ENCODE results near the gene TANGO2.

The TANGO2 gene

DNA sequence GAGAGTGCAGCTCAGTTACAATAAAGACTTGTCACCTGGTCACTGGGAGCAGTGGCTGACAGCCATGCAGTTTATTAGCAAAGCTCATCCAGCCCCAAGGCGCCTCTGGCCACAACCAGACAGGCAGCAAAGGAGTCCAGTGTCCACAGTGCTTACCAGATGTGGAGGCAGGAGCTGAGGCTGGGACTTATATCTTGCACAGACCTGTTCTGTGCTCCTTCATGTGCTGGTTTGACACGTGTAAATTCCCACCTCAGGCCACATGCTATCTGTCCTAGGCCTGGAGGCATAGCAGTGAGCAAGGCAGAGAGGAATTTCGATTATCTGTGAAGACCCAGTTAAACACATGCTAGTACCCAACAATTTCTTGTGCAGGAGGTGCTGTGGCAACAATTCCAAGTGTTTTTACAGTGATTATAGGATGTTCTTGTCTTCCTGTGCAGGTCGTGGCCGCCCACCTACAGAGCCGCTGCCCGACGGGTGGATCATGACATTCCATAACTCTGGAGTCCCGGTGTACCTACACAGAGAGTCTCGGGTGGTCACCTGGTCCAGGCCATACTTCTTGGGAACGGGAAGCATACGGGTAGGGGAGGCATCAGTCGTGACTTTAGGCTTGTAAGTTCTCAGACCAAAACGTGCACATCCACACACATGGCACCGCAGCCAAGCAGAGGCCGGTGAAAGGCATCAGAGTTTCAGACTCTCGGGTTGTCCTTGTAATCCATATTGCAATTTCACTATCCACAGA, 68.5 kb downstream of the TANGO2 start:
- DNase-seq, result no peak

- DNase-seq, result no peak
Measured at GRCh38 chr22:20089977-20090729, 69.2 kb downstream of the TANGO2 start.

GRCh38 chr22:20090730-20091240, 69.9 kb downstream of the TANGO2 start:
- DNase-seq, result no peak

DNA sequence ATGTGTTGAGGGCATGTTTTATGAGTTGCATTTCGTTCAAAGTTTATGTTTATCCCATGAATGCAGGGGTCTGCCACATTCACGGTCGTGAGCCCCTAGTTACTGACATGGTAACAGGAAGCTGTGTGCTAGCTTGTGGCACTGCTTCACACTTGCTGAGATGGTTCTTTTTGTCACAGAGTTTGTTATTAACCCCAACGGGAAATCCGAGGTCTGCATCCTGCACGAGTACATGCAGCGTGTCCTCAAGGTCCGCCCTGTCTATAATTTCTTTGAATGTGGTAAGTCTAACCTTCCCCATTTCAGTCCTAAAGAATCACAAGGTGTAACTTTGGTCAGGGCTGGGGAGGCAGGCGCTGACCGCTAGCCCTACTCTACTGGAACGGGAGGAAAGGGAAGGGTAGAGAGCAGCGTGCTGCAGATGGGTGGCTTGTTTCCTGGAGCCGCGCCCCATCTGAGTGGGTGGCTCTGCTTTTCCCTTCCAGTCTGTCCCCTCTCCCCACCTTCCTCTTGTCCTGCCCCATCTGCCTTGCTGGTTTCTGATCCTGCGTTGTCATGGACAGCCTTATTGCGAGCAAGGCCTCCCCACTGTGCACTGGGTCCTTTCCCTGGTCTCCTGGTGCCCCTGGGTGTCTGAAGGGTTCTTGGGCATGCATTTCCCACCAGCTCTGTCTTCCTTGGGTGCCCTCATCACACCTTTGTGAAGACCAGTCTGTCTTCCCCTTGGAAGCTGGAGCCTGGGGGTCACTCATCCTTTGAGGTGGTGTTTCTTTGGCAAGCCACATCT, 71.0 kb downstream of the TANGO2 start:
- no peak for DNase-seq

DNA sequence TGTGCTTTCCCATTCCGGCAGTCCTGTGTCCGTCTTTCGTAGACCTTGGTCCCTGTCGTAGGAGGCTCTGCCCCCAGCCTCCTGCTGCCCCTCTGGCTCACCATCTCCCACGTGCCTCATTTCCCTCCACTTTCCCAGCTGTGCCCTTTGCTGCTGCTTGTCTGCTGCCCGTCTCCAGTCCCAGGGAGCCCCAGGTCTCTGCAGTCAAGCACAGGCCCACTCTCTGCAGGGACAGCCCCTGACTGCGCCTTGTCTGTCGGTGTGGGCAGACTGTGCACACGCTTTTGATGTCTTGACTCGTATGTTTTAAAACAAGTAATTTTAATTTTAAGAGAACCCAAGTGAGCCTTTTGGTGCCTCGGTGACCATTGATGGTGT, 71.6 kb downstream of the TANGO2 start:
- no peak for DNase-seq

- no peak for DNase-seq
Measured at GRCh38 chr22:20093418-20094196, 72.7 kb downstream of the TANGO2 start.

DNA sequence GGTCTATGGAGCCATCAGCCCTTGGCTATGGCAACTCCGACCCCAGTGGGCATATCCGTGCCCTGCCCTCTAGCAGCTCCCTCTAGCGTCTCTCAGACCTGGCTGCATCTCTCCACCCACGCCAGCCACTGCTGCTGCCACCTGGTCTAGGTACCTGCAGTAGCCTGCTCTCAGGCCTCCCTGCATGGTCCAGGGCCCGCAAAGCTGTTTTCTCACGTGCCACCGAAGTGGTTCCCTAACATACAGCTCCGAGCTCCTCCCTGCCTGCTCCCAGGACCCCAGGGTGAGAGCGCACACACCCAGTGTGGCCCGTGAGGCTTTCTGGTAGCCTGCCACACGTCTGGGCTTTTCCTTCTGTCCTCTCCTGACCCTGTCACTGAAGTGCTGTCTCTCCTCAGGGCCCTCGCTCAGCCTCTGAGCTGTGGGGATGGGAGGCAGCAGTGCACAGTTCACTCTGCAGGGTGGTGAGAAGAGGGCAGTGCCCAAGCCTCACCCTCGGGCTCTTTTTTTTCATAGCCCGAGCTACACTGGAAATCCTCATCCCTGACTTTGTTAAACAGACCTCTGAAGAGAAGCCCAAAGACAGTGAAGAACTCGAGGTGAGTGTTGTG, 73.4 kb downstream of the TANGO2 start:
- DNase-seq, result no peak

DNA sequence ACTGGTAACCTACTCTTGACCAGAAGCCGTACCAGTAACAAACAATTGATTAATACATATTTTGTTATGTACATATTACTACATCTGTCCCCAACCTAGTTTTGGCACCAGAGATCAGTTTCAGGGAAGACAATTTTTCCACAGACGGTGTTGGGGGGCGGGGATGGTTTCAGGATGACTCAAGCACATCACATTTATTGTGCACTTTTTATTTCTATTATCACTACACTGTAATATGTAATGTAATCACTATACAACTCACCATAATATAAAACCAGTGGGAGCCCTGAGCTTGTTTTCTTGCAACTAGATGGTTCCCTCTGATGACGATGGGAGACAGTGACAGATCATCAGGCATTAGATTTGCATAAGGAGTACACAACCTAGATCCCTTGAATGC, 74.6 kb downstream of the TANGO2 start:
- DNase-seq, result no peak

GRCh38 chr22:20096574-20097420, 75.9 kb downstream of the TANGO2 start:
- DNase-seq, result no peak

GRCh38 chr22:20099099-20099711, 78.3 kb downstream of the TANGO2 start:
- DNase-seq, result no peak

DNA sequence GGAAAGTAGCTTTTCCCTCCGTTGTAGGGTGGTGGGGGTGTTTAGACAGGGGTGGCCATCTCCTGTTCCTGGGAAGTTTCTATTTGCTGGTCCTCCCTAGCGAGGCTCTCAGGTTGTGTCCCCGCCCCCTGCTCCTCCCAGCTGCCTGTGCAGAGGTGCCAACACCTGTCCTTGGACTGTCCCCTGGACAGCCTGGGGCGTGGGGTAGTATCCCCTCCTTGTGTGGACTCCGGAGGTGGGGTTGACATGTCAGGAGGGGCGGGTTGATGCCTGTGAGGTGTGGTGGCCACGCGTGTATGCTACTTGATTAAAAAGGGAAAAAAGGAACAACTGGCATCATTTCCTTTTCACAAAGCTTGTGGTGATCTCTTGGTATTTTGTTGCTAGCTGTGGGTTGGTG, 80.7 kb downstream of the TANGO2 start:
- DNase-seq, result no peak

DNA sequence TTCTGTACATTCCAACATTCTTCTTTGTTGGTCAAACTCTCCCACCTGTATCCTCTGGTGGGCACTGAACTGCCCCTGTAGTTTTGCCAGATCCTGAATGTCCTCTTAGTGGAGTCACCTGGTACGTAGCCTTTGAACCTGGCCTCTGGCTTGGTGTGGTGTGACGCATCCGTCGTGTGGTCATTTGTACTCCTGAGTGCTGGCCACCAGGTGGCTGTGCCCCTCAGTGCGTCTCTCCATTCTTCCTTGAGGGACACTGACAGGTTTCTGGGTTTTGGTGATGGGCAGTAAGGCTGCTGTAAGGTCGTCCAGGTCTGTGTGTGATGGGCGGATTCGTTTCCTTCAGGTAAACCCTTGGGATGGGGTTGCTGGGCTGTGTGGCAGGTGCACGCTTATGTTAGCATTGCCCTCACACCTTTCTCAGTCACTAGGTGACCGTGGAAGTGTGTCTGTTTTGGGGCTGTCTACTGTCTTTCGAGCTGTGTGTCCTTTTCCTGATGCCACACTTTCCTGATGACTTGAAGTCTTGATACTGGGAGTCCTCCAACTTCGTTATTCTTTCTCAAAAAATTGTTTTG, 81.4 kb downstream of the TANGO2 start:
- no peak for DNase-seq

- no peak for DNase-seq
Measured at GRCh38 chr22:20105456-20106204, 84.7 kb downstream of the TANGO2 start.

- no peak for DNase-seq
Measured at GRCh38 chr22:20106205-20106848, 85.4 kb downstream of the TANGO2 start.

DNA sequence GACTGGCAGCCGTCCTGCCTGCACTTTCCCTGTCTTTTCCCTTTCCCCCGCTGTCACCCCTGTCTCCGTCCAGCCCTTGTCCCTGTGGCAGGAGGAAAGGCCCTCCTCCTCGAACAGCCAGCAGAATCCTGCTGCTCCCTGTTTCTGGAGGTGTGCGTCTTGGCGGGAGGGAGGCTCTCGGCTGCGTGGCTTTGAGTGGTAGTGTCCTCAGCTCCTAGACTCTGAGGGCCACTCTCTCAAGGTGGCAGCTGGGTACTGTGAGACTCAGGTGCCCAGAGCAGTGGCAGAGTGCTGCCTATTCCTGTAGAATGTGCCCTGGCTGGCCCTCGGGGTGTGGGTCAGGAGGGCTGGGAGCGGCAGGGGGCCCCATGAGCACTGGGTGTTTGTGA, 85.9 kb downstream of the TANGO2 start:
- no peak for DNase-seq

- DNase-seq, result no peak
Measured at GRCh38 chr22:20107471-20107901, 86.6 kb downstream of the TANGO2 start.

GRCh38 chr22:20107951-20108756, 87.2 kb downstream of the TANGO2 start:
- DNase-seq, result no peak

DNA sequence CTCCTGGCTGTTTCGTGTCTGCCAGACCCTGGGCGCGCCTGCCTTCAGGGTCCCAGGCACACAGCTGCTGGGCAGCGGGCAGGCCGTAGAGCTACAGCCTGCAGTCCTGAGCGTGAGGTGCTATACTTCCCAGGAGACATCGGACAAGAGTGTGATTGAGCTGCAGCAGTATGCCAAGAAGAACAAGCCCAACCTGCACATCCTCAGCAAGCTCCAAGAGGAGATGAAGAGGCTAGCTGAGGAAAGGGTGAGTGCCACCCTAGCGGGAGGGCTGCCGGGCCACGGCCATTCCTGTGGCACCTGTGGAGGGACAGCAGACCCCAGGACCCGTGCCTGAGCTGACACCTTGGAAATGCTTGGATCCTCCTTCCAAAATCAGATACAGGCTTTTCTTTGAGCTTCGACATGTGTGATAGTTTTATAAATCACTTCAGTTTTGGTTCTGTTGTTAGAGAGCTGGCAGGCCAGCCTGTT, 87.9 kb downstream of the TANGO2 start:
- DNase-seq, result no peak

All from cortex of kidney (tissue), 1 donor.